Epithelial cell of proximal tubule (primary cell): ENCODE measurements around the gene CACNA1A. TPM values are rescaled to one million over a fixed set of nuclear protein-coding genes. Genes with fewer than 3 reads are reported as not detected.

ENCODE experiments used
- DNase-seq: peaks from one replicate; pipeline ENCODE4 v3.0.0-alpha.2; 2011; ENCODE audit warnings: low read depth
- H3K4me3 ChIP-seq: 2 replicates; pipeline ENCODE4 v1.5.1; 2011; ENCODE audit warnings: low read depth, mild to moderate bottlenecking, low read length
- CTCF ChIP-seq: conservative IDR thresholded peaks from 2 replicates; pipeline ENCODE4 v1.5.1; 2012; ENCODE audit warnings: low read depth, mild to moderate bottlenecking, low read length
- total RNA-seq: library from RNA; depleted of rRNA; stranded (reverse); fragments of >200 nt; gene quantifications from 2 replicates; pipeline ENCODE4 v1.2.3, GENCODE V29; 2015

CACNA1A gene
- total RNA-seq, 1 donor from 2014 or later = 0.98 TPM

- DNase-seq = no peak
- H3K4me3 ChIP-seq = no peak overlapping the region
- TF ChIP-seq CTCF = no peak
Observed at GRCh38 chr19:13241231-13242104, 264.8 kb downstream of the CACNA1A start.

- DNase-seq = no peak
- TF ChIP-seq CTCF = no peak
- no peak overlapping the region for H3K4me3 ChIP-seq
Observed at GRCh38 chr19:13240312-13241022, 265.8 kb downstream of the CACNA1A start.

- no peak for TF ChIP-seq CTCF
- DNase-seq = no peak
- H3K4me3 ChIP-seq = no peak overlapping the region
Observed at GRCh38 chr19:13238891-13239534, 267.3 kb downstream of the CACNA1A start.

- no peak for DNase-seq
- TF ChIP-seq CTCF = peak; percentile 52
Observed at GRCh38 chr19:13234518-13234917, 271.8 kb downstream of the CACNA1A start.

GRCh38 chr19:13231663-13232062 is 274.6 kb downstream of the CACNA1A start:
- H3K4me3 ChIP-seq = no peak overlapping the region
- TF ChIP-seq CTCF = no peak
- DNase-seq = no peak

More at GRCh38 chr19:13234518-13234917, 271.8 kb downstream of the CACNA1A start:
- H3K4me3 ChIP-seq = no peak overlapping the region

- no peak overlapping the region for H3K4me3 ChIP-seq
- DNase-seq = no peak
- TF ChIP-seq CTCF = no peak
Observed at GRCh38 chr19:13229246-13229645, 277.0 kb downstream of the CACNA1A start.
